ENCODE measurements around the gene FBXO36.

DNA sequence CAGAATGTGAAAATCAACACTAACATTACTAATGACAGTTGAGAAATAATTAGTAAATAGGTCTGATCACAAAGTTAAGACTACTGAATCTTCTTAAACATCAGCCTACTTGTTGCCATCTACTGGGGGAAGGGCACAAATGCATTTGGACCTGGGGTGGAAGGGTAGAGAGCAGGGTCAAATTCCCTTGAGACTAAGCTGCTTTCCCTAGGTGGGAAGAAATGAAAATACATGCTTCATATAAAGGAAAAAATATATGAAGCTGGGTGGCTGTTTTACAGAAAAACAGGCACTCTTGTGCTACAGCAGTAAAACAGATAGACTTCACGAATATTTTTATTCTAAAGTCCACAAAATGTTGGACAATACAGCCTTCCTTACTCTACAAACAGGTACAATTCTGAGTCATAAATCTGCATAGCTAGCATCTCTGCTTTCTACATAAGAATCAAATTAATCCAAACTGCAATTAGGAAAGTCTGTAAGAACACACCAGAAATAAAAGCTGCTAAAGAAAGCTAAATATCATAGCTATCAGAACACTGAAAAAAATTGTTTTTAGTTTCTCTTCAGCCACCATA, 11.4 kb upstream of the FBXO36 start:
- TF ChIP-seq BCL11A (IDR thresholded peaks at IDR 0.05; ENCODE audit: low read depth in 2 of 2, low read length in 2 of 2) (no peak), POLR2AphosphoS5 (IDR thresholded peaks at IDR 0.05; ENCODE audit: low read depth, low read length) (no peak), SUZ12 (IDR thresholded peaks at IDR 0.05; ENCODE audit: low read length) (no peak), YY1 (IDR thresholded peaks at IDR 0.05; ENCODE audit: low read depth, low read length) (no peak), POLR2A (IDR thresholded peaks at IDR 0.05; ENCODE audit: control extremely low read depth in 1 of 2, low read depth in 2 of 2, low read length in 2 of 2) (no peak), SIX5 (IDR thresholded peaks at IDR 0.05; ENCODE audit: low read depth, low read length) (no peak), ZNF274 (IDR thresholded peaks at IDR 0.05; ENCODE audit: borderline replicate concordance, extremely low read depth, low read length) (no peak)
